IPS DF 19.7 (cell line): ENCODE results near the gene BCAS3.

Experiments
- DNase-seq: peaks from one replicate; pipeline ENCODE4 v3.0.0-alpha.2; 2013; ENCODE audit warnings: low read depth, low spot score

BCAS3 gene

DNA sequence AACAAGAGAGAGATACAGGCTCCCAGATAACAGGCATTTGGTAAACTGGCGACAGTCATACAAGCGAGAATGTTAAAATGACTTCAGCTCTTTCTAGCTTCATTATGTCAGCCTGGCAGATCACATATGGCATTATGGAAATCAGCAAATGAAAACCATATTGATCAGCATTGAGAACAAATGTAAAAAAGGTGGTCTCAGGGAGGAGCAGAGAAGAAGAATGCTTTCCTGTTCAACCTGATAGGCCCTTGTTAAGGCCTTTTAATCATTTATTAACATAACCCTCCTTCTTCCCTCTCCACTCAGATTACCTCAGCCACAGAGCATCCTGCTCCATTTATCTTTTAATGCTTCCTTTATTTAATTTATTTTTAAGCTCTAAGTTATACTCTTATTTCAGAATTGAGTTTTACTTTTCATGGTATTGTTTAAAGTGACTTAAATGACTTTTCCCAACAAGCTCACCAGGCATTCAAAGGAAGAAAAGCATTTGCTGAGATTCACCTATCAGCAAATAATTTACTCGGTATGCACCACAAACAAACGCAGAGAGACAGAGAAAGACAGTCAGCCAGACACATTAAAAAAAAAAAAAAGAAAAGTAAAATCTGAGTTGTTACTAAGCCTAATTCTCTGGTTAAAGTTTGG, 478.1 kb downstream of the BCAS3 start:
- no peak for DNase-seq

- no peak for DNase-seq
Measured at GRCh38 chr17:61157246-61157886, 479.7 kb downstream of the BCAS3 start.

DNA sequence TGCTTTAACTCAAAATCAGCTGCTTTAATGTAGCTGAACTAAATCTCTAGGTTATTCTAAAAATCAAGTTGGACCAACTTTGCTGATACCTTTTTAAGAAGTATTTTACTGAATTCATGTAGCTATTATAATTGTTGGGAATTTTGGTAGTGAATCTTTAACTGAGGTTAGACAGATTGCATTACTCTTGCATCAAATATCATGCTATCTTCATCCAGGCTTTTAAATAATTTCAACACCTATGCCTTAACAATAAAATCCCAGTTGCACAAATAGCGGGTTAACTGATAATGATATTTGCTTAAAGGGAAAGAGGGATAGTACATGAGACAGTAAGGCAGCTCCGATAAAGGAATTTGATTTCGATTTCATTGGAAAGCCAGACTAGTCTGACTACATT, 480.7 kb downstream of the BCAS3 start:
- DNase-seq: no peak

DNA sequence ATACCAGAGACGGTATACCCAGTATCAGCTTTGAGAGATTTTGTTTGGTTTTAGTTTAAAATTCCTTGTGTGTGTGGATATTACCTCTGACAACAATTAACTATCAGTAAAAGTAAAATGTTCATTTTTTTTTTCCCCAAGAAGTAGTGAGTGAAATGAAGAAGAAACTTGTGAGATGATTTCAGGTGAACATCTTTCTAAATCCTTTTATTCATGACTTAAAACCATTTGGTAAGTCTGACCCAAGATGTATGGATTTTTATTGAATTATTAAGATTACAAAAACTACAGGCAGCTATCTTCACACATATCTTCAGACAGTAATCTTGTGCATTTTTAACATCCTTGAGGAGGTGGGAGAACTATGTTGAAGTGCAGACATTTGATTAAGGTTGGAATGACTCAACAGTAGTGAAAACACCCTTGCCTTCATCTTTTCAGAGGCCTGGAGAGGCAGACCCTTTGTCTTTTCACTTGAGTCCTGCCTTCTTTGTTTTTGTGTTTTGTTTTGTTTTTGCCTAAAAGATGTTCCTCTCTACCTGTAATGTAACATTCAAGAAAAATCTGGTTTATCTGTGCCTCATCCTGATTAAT, 481.7 kb downstream of the BCAS3 start:
- no peak for DNase-seq

DNA sequence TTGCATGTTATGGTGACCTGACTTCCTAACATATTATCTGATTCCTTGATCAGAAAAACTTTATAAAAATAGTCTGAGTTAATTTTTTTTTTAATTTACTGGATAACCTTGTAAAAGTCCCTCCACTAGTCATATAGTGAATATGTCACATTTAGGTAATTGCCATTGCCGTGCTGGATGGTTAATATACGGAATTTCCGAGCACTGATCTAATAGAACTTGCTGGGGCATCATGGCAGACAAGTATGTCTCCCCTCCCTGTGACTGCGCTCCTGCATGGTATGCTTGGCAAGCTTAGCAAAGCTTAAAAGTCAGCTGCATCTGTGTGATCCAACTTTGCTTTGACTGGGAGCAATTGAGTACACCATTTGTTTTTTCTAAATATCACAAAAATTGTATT, 482.6 kb downstream of the BCAS3 start:
- DNase-seq: no peak

GRCh38 chr17:61160789-61161445, 483.3 kb downstream of the BCAS3 start:
- no peak for DNase-seq

DNA sequence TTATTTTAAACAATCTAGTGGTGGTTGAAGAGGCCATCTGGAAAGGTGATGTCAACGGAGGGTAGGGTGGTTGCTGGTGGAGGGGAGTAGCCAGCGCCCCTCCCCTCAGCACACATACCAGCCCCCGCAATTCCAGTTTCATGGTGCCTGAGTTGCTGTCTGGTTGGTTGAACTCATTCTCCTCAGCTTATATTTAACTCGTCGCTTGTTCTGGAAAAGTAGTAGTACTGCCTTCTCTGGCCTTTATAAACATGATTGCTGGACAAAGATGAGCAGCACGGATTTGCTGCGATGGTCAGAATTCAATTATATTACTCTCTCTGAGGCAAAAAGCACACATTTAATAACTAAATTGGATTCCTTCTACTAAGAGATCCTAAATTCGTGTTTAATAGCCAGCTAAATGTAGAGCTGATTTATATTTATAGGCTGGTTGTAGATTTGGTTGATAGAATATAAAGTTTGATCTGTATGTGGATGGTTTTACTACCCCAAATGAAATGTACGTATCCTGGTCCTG, 484.0 kb downstream of the BCAS3 start:
- no peak for DNase-seq

DNA sequence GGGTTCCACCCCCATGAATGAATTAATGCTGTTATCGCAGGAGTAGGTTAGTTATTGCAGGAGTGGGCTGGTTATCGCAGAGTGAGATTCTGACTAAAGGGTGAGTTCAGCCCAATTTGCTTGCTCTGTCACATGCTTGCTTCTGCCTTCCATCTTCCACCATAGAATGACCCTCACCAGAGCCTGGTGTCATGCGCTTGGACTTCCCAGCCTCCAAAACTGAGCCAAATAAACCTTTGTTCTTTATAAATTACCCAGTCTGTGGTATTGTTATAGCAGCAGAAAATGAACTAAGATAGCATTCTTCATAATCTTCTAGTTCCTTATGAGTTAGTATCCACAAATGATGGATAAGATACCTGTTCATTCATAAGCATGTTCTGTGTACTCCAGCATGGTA, 486.9 kb downstream of the BCAS3 start:
- DNase-seq: no peak

GRCh38 chr17:61167075-61167474, 489.4 kb downstream of the BCAS3 start:
- no peak for DNase-seq

GRCh38 chr17:61168506-61168905, 490.9 kb downstream of the BCAS3 start:
- no peak for DNase-seq

DNA sequence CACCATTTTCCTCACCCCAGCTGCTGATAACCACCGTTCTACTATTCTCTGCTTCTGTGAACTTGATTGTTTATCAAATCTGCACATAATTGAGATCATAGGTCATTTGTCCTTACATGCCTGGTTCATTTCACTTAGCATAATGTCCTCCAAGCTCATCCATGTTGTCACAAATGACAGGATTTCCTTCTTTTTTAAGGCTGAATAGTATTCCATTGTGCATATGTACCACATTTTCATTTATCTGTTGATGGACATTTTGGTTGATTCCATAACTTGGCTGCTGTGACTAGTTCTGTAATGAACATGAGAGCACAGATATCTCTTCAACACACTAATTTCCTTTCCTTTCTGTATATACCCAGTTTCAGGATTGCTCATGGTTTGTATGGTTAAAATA, 496.7 kb downstream of the BCAS3 start:
- DNase-seq: no peak

DNA sequence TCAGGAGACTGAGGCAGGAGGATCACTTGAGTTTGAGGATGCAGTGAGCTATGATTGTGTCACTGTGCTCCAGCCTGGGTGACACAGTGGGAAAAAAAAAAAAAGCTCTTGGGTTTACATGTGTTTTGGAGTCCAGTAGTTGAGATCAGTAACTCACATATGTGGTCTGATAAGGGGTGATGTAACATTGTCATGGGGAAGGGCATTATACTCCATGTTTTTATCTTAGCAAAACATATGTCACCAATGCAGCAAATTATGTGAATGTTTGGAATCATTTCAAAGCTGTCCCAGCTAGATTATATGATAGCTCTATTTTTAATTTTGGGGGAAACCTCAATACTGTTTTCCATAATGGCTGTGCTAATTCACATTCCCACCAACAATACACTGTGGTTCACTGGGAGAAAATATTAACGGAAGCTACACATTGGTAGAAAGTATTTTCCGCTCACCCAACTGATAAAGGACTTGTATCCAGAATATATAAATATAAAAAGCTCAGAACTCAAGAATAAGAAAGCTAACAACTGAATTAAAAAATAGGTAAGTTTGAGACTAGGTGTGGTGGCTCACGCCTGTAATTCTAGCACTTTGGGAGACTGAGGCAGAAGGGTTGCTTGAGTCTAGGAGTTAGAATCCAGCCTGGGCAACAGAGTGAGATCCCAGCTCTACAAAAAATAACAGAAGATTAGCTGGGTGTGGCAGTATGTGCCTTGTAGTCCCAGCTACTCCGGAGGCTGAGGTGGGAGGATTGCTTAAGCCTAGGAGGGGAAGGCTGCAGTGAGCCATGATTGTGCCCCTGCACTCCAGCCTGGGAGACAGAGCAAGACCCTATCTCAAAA, 497.9 kb downstream of the BCAS3 start:
- no peak for DNase-seq

DNA sequence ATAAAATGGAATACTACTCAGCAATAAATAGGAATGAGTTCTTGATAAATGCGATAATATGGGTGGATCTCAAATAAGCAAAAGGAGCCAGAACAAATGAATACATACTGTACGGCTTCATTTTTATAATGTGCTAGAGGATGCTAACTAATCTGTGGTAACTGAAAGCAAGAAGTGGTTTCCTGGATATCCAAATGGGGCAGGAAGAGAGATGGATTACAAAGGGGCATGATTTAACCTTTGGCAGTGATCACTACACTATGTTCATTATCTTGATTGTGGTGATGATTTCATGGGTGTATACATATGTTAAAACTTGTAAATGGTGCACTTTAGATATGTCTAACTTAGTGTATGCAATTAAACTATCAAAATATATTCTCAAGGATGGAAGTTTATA, 499.7 kb downstream of the BCAS3 start:
- no peak for DNase-seq

GRCh38 chr17:61178284-61178683, 500.6 kb downstream of the BCAS3 start:
- DNase-seq: no peak

GRCh38 chr17:61179380-61179806, 501.7 kb downstream of the BCAS3 start:
- DNase-seq: no peak

DNA sequence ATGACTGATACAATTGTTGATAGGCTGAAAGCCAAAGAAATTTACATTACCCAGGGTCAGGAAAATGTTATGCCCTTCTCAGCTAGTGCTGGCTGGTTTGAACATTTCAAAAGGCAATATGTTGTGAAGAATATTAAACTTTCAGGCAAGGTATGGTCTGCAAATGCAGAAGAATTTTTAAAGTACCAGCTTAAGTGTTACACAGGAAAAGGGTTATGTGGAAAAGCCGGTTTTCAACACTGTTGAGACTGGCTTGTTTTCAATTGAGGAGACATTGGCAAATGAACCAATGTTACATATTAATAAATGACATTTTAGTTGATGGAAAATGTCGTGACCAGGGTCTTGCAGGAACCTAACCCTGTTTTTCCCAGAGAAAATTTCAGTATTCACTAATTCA, 506.1 kb downstream of the BCAS3 start:
- no peak for DNase-seq

DNA sequence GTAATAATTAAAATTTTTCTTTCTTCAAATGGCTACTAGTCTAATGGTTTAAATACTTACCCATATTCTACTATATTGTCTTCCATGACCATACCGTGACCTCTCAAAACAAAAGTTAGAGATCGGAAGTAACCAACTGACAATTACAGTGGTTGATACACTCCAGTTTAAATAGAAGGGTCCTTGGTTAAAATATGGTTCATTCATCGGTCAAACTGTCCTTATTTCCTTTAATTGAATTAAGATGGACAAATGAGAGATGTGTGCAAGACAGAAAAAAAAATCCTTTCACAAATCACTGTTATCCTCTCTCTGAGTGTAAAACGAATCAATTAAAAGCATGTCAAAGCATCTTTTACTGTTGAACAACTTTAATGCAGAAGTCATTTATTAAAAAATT, 507.7 kb downstream of the BCAS3 start:
- DNase-seq: no peak

GRCh38 chr17:61187038-61187437, 509.4 kb downstream of the BCAS3 start:
- DNase-seq: no peak

GRCh38 chr17:61188081-61188480, 510.4 kb downstream of the BCAS3 start:
- DNase-seq: no peak

DNA sequence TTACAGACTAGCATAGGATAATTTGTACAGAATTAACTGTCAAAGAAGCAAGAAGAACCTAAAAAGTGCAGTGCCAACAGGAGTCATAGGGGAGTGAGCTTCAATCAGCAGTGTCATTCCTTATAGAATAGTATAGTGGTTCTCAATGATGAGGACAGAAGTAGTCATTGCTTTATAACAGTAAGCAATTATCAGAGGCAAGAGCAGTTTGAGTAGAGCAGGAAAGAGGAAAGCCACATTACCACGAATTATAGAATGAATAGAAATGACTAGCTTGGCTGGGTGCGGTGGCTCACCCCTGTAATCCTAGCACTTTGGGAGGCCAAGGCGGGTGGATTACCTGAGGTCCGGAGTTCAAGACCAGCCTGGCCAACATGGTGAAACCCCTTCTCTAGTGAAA, 512.3 kb downstream of the BCAS3 start:
- no peak for DNase-seq

DNA sequence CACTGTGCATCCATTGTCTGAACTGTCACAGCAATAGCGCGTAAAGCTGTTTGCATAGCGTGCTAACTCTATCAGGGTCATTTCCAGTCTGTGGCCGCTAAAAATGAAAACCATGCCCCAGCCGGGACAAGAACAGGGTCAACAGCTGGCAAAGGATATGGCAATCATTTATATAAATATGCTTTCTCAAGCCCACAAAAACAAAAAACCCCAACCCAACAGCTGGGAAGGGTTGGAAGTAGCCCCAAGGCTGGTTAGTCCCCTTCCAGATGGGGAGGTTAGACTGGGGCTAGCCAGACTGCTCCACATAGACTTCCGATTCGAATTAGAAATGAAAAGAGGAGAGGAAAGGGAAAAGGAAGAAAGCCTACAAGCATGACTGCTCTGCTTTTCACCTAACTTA, 518.7 kb downstream of the BCAS3 start:
- DNase-seq: no peak

GRCh38 chr17:61196799-61197198, 519.1 kb downstream of the BCAS3 start:
- no peak for DNase-seq
